Right lobe of liver (tissue), 4 donors: ENCODE data around the gene DPYD.

Experiments used
- CTCF ChIP-seq, 4 donors: fragments of 200-600 bp in 3 of 4; fragments of 450-650 bp in 1 of 4; IDR thresholded peaks; one replicate each; pipeline versions ENCODE4 v1.5.1 to v1.8.0; 2016 to 2022; ENCODE audit warnings: antibody characterized with exemption in 4 of 4, mild to moderate bottlenecking in 2 of 4
- POLR2A ChIP-seq: fragments of 450-650 bp; IDR thresholded peaks from one replicate; pipeline ENCODE4 v1.6.1; 2017; ENCODE audit warnings: antibody characterized with exemption, mild to moderate bottlenecking
- donor health status: DM: no; HTN: no; CAD: no.
- donor health status: DM: no; HTN: no; CAD: no.
- donor health status: DM: no; HTN: yes; CAD: no.

GRCh38 chr1:97524211-97524610 is 396.6 kb downstream of the DPYD start:
- TF ChIP-seq CTCF (IDR thresholded peaks at IDR 0.05) (no peak), POLR2A (no peak)
